Activated T-helper 1 cell treated with anti-CD3 and anti-CD28 coated beads, Interleukin-2, amount 50 U/mL, for 16 hours (primary cell): ENCODE data around the gene VTCN1.
"Not testable (repeated sequence)": the region's sequence is repeated elsewhere in the genome, so short reads cannot be mapped to it uniquely, and the experiment has no call there.

ENCODE experiments used
- DNase-seq, 2 donors: peaks; one replicate each; pipeline ENCODE4 v3.0.0-alpha.2; 2020; ENCODE audit warnings: low read depth in 1 of 2, low spot score in 1 of 2

The VTCN1 gene

DNA sequence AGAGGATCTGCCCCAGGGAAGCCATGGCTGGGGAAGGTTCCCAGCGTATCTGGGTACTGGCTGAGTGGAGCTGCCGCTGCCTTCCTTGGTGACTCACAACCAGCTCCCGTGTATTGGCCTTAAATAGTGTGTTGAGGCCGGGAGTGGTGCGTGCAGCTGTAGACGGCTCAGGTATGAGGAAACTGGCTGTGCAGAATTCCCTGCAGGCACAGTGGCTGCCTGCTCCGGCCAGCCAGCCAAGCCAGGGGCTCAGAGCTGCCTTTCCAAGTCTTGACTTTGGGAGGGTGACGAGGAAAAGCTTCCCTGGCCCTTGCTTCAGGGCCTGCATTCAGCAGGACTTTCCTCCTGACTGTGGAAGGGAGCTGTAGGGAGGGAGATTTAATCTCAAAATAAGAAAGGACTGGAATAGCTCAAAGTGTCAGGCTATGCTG is at the start of gene VTCN1:
TSS of gene VTCN1 (minus strand) at position 97 of the 431 bp plus-strand sequence. CDS start at position 25, 72 bp downstream.
- no peak for DNase-seq

GRCh38 chr1:117258791-117259190 is 48.1 kb upstream of the VTCN1 start:
- DNase-seq, result no peak

DNA sequence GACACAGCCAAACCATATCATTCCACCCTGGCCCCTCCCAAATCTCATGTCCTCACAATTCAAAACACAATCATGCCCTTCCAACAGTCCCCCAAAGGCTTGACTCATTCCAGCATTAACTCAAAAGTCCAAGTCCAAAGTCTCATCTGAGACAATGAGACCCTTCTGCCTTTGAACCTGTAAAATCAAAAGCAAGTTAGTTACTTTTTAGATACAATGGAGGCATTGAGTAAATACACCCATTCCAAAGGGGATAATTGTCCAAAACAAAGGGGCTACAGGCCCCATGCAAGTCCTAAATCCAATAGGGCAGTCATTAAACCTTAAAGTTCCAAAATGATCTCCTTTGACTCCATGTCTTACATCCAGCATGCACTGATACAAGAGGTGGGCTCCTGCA is 47.3 kb upstream of the VTCN1 start:
- DNase-seq, result not testable (repeated sequence)

GRCh38 chr1:117257291-117257690 is 46.6 kb upstream of the VTCN1 start:
- DNase-seq, result no peak

DNA sequence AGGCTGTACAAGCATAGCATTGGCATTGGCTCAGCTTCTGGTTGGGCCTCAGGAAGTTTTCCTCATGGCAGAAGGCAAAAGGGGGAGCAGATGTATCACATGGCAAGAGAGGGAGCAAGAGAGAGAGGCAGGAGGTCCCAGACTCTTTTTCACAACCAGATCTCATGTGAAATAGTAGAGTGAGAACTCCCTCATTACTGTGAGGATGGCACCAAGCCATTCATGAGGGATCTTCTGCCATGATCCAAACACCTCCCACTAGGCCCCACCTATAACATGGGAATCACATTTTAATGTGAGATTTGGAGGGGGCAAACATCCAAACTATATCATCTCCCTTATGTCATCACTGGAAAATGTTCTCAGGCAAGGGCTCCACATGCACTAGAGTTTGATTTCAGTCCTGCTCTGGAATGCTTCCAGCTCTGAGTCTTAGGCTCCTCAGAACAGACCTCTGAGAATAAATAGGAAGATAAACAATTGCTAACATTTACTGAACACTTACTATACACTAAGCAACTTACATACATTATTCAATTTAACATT is 39.4 kb upstream of the VTCN1 start:
- DNase-seq, result no peak

DNA sequence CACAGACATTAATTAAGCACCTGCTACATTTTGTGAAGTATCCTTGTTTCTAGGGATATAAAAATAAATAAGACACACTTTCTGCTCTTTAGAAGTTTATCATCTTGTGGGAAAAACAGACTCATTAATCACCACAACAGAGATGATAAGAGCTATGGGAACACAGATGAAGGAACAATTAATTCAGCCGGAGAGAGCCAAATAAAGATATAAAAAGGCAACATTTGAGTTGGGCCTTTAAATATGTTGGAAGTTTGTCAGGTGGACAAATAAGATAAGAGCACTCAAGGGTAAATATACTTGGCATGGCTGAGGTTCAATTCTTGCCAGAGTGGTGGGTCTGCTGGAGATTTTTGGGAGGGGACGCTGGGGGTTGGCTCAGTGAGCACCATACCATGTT is 34.2 kb upstream of the VTCN1 start:
- no peak for DNase-seq

DNA sequence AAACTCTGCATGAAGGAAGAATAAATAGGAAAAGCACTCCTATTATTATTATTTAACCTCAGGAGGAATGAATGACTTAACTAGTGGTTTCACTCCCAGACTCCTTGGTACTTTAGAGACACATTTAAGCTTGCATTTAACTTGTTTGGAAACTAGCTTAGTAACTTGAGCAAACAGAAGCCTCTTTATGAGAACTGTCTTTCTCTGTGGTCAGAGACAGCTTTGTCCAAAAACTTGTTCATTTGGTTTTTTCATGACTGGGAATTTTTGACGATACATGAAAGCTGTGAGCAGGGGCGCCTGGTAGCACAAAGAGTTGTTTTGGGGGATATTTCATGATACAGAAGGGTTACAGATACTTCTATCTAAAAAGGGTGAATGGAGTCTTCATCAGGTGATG is 33.6 kb upstream of the VTCN1 start:
- DNase-seq, result no peak

GRCh38 chr1:117241512-117241911 is 30.8 kb upstream of the VTCN1 start:
- no peak for DNase-seq

DNA sequence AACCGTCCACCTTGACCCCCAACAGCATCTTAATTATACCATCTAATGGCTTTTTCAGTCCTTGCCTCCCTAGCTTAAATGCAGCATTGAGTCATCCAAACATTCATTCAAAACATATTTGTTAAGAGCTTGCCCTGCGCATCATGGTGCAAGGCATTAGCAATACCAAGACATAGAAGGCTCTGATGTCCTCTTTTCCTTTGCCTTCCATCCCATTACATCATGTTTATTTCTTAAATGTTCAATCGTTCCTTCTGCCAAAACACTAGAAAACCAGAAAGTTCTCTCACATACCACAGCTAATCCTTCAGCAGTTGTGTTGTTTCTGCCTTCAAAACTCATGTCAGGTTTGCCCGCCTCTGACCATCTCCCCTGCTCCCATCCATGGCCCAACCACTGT is 29.8 kb upstream of the VTCN1 start:
- DNase-seq, result no peak

DNA sequence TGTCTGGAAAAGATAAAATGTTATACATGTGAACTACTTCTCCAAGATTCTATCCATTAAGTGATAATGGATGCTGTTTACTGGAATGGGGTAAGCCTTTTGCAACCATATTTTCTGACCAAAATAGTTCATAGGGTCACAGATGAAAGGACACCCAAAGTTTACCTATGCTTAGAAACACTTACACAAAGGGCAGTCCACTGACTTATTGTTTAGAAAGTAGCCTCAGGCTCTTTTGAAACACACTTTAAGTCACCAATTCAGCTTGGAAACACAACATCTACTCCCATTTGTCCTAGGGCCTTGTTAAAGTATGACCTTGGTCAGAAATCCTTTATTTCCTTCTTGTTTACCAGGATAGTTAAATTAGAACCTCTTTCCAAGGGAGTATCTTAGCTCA is 28.7 kb upstream of the VTCN1 start:
- DNase-seq, result no peak

DNA sequence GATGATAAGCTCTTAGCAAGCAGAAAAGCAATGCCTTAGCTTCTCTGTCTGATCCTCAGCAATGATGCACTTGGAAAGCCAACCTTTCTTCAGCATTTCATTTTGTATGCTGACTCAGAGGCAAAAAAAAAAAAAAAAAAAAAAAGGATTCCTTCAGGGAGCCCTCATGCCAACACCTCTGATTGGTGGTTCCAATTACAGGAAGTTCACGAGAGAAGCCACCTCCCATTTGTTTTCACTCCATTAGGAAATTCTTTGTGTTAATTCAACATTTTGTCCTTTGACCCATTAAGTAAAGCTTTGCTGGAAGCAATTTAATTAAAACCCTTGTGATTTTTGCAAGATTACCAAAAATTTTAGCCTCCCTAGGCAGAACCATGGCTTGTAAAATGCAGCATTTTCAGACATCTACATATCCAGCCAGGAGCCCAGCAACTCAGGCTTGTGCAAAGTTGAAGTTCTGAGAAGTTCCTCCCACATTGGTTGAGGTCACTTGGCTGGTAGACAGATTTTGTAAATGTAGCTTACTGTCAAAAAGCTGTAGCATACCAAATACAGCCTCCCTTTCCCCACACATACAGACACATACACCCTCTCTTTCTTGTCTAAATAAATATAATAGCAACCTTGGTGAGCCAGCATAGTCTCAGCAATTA is 27.1 kb upstream of the VTCN1 start:
- DNase-seq, result no peak

- DNase-seq, result no peak
These were observed 25.2 kb upstream of the VTCN1 start for GRCh38 chr1:117235863-117236465.

GRCh38 chr1:117232531-117232930 is 21.8 kb upstream of the VTCN1 start:
- DNase-seq, result no peak

DNA sequence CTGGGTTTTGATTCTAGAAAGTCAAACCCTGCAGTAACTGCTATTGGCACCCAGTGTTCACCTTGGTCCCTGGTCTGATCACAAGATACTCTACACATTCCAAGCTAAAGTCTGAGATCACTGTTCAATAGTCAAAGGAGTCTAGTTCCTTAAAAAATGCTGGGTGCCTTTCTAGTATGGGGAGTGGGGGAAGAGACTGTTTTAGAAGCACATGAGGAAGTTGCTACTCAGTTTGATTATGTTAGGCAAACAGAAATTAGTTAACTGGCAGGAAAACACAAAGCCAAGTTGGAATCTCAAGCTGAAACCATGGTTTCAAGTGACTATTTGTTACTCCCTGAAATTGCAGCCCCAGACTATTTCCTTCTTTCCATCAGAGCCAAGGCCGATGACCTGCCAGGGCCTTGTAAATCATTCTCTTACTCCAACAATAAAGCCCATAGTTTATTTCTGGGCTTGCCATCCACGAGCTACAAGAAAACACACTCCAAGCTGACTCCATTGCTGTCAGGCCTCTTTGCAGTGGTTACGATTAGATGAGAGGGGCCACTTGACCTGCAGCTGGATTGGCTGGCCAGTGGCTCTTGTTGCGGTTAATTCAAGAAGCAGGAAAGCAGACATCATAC is 21.1 kb upstream of the VTCN1 start:
- DNase-seq, result no peak

DNA sequence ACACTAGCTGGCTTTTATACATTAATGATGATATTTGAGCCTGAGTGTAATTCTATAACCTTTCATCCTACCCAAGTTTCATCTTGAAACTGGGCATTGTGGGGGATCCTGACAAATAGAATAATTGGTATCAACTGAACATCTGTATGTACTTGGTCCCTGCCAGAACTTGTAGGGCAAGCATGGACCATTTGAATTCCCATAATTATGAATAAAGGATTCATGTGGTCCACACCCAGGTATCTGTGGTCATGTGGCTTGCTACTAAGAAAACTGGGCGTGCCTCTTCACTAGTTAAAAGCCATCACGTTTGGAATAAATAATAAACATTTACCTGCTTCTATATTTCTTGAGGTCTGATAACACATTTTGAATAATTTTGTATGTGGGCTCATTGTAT is 20.6 kb upstream of the VTCN1 start:
- no peak for DNase-seq

GRCh38 chr1:117229217-117229616 is 18.5 kb upstream of the VTCN1 start:
- DNase-seq, result no peak

DNA sequence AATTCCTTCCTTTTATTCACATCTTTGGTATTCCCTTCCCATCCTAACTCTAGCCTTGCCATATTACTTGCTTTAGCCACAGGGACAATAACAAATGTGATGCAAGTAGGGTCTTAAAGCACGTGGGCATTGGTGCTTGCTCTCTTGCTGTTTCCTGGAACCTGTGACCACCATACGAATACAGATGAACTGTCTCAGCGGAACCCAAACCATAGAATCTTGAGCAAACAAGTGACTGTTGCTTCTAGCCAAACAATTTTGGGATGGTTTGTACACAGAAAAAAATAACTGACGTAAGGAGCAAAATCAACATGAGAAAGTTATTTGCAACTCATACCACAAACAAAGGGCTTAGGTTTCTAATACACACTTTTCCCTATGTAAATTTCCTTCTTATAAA is 15.2 kb upstream of the VTCN1 start:
- no peak for DNase-seq

GRCh38 chr1:117216718-117217117 is 6.0 kb upstream of the VTCN1 start:
- no peak for DNase-seq

DNA sequence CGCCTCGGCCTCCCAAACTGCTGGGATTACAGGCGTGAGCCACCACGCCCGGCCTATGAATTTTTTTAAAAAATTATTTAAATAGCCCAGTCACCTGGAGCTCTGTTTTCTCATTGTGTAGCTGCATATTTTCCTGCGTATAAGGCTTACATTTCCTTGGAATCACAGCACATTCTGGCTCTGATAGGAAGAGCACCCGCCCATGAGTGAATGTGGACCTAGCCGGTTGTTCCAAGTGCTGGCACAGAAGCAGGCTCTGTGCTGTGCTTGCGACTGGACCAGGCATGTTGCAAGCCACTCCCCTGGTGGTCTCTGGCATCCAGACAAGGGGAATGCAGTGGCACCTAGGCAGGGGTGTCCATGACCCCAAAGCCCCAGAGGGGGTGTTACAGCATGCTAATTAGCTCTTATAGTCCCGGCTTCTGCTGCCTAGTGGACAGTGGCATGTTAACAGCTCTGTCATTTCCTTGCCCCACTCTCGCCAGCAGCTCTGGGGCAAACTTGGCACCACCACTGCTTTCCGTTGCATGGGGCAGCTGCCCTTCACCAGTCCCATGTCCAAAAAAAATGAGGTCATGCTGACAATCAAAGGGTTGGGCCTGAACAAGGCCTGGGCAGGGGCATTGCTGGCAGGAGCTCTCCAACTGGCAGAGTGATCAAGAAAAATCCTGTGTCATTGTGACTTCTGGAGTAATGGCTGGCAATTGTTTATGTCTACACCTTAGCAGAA is 5.2 kb upstream of the VTCN1 start:
- no peak for DNase-seq

GRCh38 chr1:117215019-117215418 is 4.3 kb upstream of the VTCN1 start:
- DNase-seq, result no peak

GRCh38 chr1:117213046-117213445 is 2.3 kb upstream of the VTCN1 start:
- DNase-seq, result no peak

DNA sequence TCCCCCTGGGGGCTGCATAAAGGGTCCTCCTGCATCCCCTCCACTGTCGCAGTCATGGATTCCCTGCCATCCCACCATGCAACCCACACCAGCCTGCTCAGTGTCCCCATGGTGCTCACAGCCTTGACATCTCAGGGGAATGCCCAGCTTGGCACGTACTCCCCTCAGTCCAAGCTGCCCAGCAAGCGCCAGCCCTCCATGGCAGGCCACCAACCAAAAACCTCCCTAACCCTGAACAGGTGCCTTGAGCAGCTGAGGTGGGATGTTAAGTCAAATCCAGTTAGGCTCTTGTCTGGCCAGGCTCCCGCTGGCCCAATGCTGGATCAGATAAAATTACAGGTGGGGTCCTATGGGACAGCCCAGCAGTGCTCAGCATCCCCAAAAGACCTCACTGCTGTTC is 341 bp downstream of the VTCN1 start:
- DNase-seq, result no peak
